Stomach (tissue), 9 donors: Measurements from ENCODE around the gene DENND1B. TPM values are rescaled to one million over a fixed set of nuclear protein-coding genes. Genes with fewer than 3 reads are reported as not detected.

Experiments used
- DNase-seq, 2 donors: peaks; one replicate each; pipeline versions ENCODE4 v3.0.0 to v3.0.0-alpha.2; 2013 to 2019
- H3K27ac ChIP-seq, 5 donors: fragments of 200-600 bp in 4 of 5; sonication (generic) in 4 of 5; one replicate each; pipeline ENCODE4 v1.5.1; 2013 to 2019; ENCODE audit warnings: mild to moderate bottlenecking in 1 of 5, moderate library complexity in 1 of 5
- H3K27me3 ChIP-seq, 3 donors: fragments of 200-600 bp; sonication (generic); one replicate each; pipeline ENCODE4 v1.5.1; 2017 to 2019; ENCODE audit warnings: mixed run types in 1 of 3
- H3K36me3 ChIP-seq, 4 donors: fragments of 200-600 bp; sonication (generic); 1 replicate in 3 of 4; 2 replicates in 1 of 4; pipeline ENCODE4 v1.5.1; 2016 to 2019
- H3K4me1 ChIP-seq, 4 donors: fragments of 200-600 bp; sonication (generic); one replicate each; pipeline ENCODE4 v1.5.1; 2016 to 2019
- H3K4me3 ChIP-seq, 4 donors: fragments of 200-600 bp; sonication (generic) in 3 of 4; one replicate each; pipeline ENCODE4 v1.5.1; 2016 to 2019; ENCODE audit warnings: mild to moderate bottlenecking in 1 of 4
- H3K9me3 ChIP-seq, 4 donors: fragments of 200-600 bp; sonication (generic); one replicate each; pipeline ENCODE4 v1.5.1; 2016 to 2019
- EP300 ChIP-seq: sonication (generic); formaldehyde crosslinking; IDR thresholded peaks from one replicate; pipeline ENCODE4 v1.6.1; 2017; ENCODE audit warnings: antibody characterized with exemption
- POLR2A ChIP-seq, 4 donors: fragments of 450-650 bp; IDR thresholded peaks; one replicate each; pipeline ENCODE4 v1.6.1; 2016; ENCODE audit warnings: antibody characterized with exemption in 4 of 4, control low read depth in 2 of 4, mild to moderate bottlenecking in 1 of 4, moderate library complexity in 1 of 4
- POLR2AphosphoS5 ChIP-seq, 3 donors: sonication (generic); formaldehyde crosslinking; IDR thresholded peaks; one replicate each; pipeline ENCODE4 v1.6.1; 2016; ENCODE audit warnings: antibody characterized with exemption in 3 of 3
- WGBS, 5 donors: extraction: QIAGEN DNeasy Blood & Tissue Kit in 3 of 5; methylation state at CpG; one replicate each; pipeline versions ENCODE4 v1.1.5 to v1.1.7; 2013 to 2018; 5-methylcytosine and 5-hydroxymethylcytosine counted together
- intact Hi-C: fragments of 100-400 bp; cut with DNase I; formaldehyde crosslinking; loops from one replicate; pipeline ENCODE4 v1.15.1; 2023; ENCODE audit warnings: low total_unique reads
- polyA plus RNA-seq, 3 donors: library from polyadenylated mRNA; stranded (reverse); fragments of 200-250 nt; gene quantifications; one replicate each; pipeline ENCODE4 v1.2.3, GENCODE V29; 2013
- total RNA-seq, 5 donors: library from RNA; depleted of rRNA; stranded (reverse); fragments of >200 nt; gene quantifications; one replicate each; pipeline versions ENCODE4 v1.1.0 to v1.2.3, GENCODE V29; 2014 to 2016
- TF ChIP-seq, protein P1 (sequence below), 7 experiments: fragments of 450-650 bp in 4 of 7; fragments of 200-600 bp in 3 of 7; sonication (generic) in 3 of 7; IDR thresholded peaks; one replicate each; pipeline ENCODE4 v1.5.1; 2016 to 2019; ENCODE audit warnings: antibody characterized with exemption in 7 of 7, control low read depth in 2 of 7, mild to moderate bottlenecking in 1 of 7
- donor health status: healthy with polysubstance abuse.
- donor health status: Bipolar disorder and iron deficiency.
- donor health status: healthy.

Gene DENND1B
- total and polyA plus RNA-seq, 8 donors, result 2.9 to 435 (median 13.7) TPM

DNA sequence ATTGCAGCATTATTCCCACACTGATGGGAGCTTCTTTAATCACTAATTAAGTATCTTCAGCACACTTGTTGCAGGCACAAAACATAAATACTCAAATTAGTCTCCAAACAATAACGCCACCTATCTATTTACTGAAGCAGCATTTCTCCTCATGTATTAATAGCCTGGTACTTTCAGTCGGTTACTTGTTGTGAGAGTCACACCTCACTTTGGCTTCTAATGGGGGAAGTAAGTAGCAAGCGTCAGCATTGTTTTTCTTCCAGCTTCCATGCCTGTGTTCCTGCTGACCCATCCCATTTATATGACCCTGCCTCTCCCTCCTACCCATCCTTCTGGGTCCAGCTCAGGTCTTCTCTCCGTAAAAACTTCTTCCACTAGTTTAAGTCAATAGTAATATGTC lies 31.9 kb upstream of the DENND1B start:
- TF ChIP-seq EP300 (no peak), POLR2AphosphoS5 (IDR thresholded peaks at IDR 0.05) (no peak), POLR2A (IDR thresholded peaks at IDR 0.05) (no peak)
- TF ChIP-seq, protein P1, sequence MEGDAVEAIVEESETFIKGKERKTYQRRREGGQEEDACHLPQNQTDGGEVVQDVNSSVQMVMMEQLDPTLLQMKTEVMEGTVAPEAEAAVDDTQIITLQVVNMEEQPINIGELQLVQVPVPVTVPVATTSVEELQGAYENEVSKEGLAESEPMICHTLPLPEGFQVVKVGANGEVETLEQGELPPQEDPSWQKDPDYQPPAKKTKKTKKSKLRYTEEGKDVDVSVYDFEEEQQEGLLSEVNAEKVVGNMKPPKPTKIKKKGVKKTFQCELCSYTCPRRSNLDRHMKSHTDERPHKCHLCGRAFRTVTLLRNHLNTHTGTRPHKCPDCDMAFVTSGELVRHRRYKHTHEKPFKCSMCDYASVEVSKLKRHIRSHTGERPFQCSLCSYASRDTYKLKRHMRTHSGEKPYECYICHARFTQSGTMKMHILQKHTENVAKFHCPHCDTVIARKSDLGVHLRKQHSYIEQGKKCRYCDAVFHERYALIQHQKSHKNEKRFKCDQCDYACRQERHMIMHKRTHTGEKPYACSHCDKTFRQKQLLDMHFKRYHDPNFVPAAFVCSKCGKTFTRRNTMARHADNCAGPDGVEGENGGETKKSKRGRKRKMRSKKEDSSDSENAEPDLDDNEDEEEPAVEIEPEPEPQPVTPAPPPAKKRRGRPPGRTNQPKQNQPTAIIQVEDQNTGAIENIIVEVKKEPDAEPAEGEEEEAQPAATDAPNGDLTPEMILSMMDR (IDR thresholded peaks at IDR 0.05), result no peak
- no peaks in the 10 kb centered on the region for H3K27me3 ChIP-seq
- H3K36me3 ChIP-seq, result no peaks in the 10 kb centered on the region
- no peak overlapping the region for H3K27ac ChIP-seq
- H3K4me1 ChIP-seq, result peaks cover 0 to 5% (median 2%) of the 10 kb centered on the region in 4 donors
- intact Hi-C loops, result no loop called here
- 70 to 79% (median 75%) methylated on average over 4 of the region's 4 CpGs for WGBS, 5 donors
- no peak overlapping the region for H3K4me3 ChIP-seq
- H3K9me3 ChIP-seq, result no peaks in the 10 kb centered on the region
- DNase-seq, result no peak

DNA sequence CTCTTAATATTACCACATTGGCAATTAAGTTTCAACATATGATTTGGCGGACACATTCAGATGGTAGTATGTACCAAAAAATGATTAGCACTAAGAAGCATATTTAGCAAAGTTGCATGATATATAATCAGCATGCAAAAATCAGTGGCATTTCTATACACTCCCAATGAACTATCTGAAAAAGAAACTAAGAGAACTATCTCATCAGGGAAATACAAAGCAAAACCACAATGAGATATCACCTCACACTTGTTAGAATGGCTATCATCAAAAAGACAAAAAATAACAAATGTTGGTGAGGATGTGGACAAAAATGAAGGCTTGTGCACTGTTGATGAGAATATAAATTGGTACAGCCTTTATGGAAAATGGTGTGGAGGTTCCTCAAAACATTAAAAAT lies 31.4 kb upstream of the DENND1B start:
- Histone ChIP-seq H3K27ac (no peak overlapping the region), H3K4me3 (no peak overlapping the region), H3K36me3 (no peaks in the 10 kb centered on the region), H3K9me3 (peaks cover 0 to 3% (median under 1%) of the 10 kb centered on the region in 4 donors), H3K27me3 (no peaks in the 10 kb centered on the region), H3K4me1 (peaks cover 0 to 5% (median 2%) of the 10 kb centered on the region in 4 donors)
- 98 to 100% (median 98%) methylated on average over 1 of the region's 1 CpG for WGBS, 5 donors
- intact Hi-C loops, result no loop called here
- TF ChIP-seq EP300, result no peak
- TF ChIP-seq, protein P1 (IDR thresholded peaks at IDR 0.05), result no peak
- TF ChIP-seq POLR2AphosphoS5 (IDR thresholded peaks at IDR 0.05), result no peak
- TF ChIP-seq POLR2A (IDR thresholded peaks at IDR 0.05), result no peak
- DNase-seq, result no peak

DNA sequence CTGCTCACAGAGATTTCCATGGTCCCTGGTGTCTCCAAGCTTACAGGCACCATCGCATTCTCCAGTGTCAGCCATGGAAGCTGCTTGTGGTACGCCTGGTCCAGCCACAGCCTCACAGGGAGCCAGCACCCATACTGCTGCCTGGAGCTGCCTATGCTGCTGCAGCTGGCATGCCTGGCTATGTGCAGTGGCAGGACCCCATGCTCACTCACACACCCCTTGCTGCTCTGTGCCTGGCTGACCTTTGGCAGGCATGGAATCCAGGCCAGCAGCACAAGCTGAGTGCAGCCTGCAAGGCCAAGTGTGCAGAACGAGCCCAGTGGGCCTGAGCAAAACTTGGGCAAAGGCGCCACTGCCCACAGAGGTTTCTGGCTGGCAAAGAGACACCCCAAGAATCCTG lies 26.4 kb upstream of the DENND1B start:
- no peak overlapping the region for H3K4me3 ChIP-seq
- H3K36me3 ChIP-seq, result no peaks in the 10 kb centered on the region
- peaks cover 4 to 39% (median 17%) of the 10 kb centered on the region in 4 donors for H3K9me3 ChIP-seq
- no peaks in the 10 kb centered on the region for H3K27me3 ChIP-seq
- intact Hi-C loops, result no loop called here
- no peak overlapping the region for H3K27ac ChIP-seq
- 86 to 97% (median 95%) methylated on average over 2 to 4 of the region's 4 CpGs for WGBS, 5 donors
- DNase-seq, result no peak
- H3K4me1 ChIP-seq, result no peaks in the 10 kb centered on the region
- TF ChIP-seq, protein P1 (IDR thresholded peaks at IDR 0.05), result no peak
- no peak for TF ChIP-seq POLR2A (IDR thresholded peaks at IDR 0.05)
- no peak for TF ChIP-seq POLR2AphosphoS5 (IDR thresholded peaks at IDR 0.05)
- TF ChIP-seq EP300, result no peak

DNA sequence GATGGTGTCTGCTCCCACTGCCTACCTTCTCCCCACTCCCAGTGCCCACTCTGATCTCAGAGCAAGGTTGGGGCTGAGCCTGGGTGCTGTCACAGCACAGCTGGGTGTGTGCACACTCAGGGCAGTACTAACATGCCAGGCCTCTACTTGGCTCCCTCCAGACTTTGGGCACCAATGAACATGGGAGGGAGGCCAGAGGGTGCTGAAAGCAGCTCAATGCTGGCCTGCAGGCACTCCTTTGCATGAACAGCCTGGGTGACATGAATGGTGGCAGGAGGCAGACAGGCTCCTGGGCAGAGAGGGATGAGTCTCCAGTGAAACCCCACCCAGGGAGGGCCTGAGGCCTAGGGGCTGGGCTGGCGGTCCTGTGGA lies 25.8 kb upstream of the DENND1B start:
- DNase-seq, result no peak
- Histone ChIP-seq H3K4me1 (no peaks in the 10 kb centered on the region), H3K4me3 (no peak overlapping the region), H3K9me3 (peaks cover 4 to 45% (median 22%) of the 10 kb centered on the region in 4 donors), H3K27me3 (no peaks in the 10 kb centered on the region), H3K27ac (no peak overlapping the region), H3K36me3 (no peaks in the 10 kb centered on the region)
- intact Hi-C loops, result no loop called here
- WGBS, 5 donors, result 60 to 68% (median 62%) methylated on average over 1 of the region's 1 CpG; no CpG with 5 or more reads in 1 of the 5 donors
- TF ChIP-seq POLR2AphosphoS5 (IDR thresholded peaks at IDR 0.05), result no peak

DNA sequence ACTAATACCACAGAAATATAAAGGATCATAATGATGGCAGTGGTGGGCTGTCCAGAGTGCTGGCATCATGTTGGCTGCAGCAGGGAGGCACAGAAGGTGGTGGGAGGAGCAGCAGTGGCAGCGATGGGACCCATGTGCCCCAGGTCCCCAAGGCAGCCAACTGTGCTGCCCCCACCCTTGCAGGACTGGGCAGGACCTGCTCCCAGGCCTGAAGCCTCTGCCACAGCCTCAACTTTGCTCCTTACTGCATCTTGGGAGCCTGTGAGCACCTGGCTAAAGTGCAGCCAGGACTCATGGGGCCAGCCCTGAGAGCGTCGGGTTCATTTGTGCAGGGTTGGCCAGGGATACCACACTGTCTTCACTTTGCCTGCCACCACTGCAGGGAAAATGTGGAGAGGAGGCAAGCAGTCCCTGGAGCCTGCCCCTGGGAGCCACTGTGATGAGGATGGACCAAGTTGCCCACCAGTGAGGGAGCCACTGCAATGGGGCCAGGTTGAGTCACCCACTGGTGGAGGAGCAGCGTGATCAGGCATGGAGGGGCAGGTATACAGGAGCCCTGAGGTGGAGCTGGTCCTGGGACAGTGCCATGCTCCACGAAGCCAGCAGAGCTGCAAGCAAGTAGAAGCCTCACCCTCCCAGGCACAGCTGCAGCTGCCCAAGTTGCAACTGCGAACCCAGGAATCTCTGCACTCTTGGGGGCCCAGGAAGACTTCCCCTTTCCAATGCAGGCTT lies 25.3 kb upstream of the DENND1B start:
- no peak for TF ChIP-seq POLR2A (IDR thresholded peaks at IDR 0.05)
- no peaks in the 10 kb centered on the region for H3K36me3 ChIP-seq
- no peak overlapping the region for H3K27ac ChIP-seq
- no peaks in the 10 kb centered on the region for H3K27me3 ChIP-seq
- peaks cover 4 to 47% (median 23%) of the 10 kb centered on the region in 4 donors for H3K9me3 ChIP-seq
- DNase-seq, result no peak
- intact Hi-C loops, result no loop called here
- no peaks in the 10 kb centered on the region for H3K4me1 ChIP-seq
- no peak overlapping the region for H3K4me3 ChIP-seq
- 77 to 92% (median 88%) methylated on average over 3 to 6 of the region's 6 CpGs for WGBS, 5 donors
